ENCODE measurements around the gene MADCAM1.

The MADCAM1 gene

GRCh38 chr19:514166-514663, 17.9 kb downstream of the MADCAM1 start:
- H3K4me3 ChIP-seq (ENCODE audit: low read length): no peak overlapping the region
- no peak for DNase-seq
- no peak overlapping the region for H3K4me2 ChIP-seq (ENCODE audit: low read length)
- no peak overlapping the region for H4K5ac ChIP-seq (ENCODE audit: low read length)
- H3K56ac ChIP-seq (ENCODE audit: low read length): no peak overlapping the region
- no peak overlapping the region for H3K18ac ChIP-seq (ENCODE audit: low read length)
- no peak overlapping the region for H3K23ac ChIP-seq (ENCODE audit: low read length)
- no peak overlapping the region for H2BK5ac ChIP-seq (ENCODE audit: low read length)
- H3K79me1 ChIP-seq (ENCODE audit: low read length): no peaks in the 10 kb centered on the region
- no peak overlapping the region for H3K9ac ChIP-seq (ENCODE audit: low read length)
- H3K27me3 ChIP-seq (ENCODE audit: insufficient read depth, low read length, poor library complexity): no peaks in the 10 kb centered on the region
- H2AK5ac ChIP-seq (ENCODE audit: low read length): no peak overlapping the region
- H3K79me2 ChIP-seq (ENCODE audit: control insufficient read depth, insufficient read depth, low read length): no peaks in the 10 kb centered on the region
- H3K27ac ChIP-seq (ENCODE audit: low read depth, low read length): no peak overlapping the region
- no peak overlapping the region for H2BK120ac ChIP-seq (ENCODE audit: low read depth, low read length)
- no peak overlapping the region for H4K8ac ChIP-seq (ENCODE audit: low read depth, low read length)
- peaks cover 9% of the 10 kb centered on the region for H3K4me1 ChIP-seq (ENCODE audit: control insufficient read depth, low read depth, low read length)
- no CpG with 5 or more reads among the region's 9 CpGs for WGBS (ENCODE audit: extremely low coverage, insufficient coverage, low lambda C conversion rate)
- H2BK15ac ChIP-seq (replicated peaks; ENCODE audit: low read depth): no peak overlapping the region
- no peaks in the 10 kb centered on the region for H3K36me3 ChIP-seq (ENCODE audit: control insufficient read depth, insufficient read depth, low read length)
- no peak overlapping the region for H3K4ac ChIP-seq (ENCODE audit: low read depth, low read length)

- no peaks in the 10 kb centered on the region for H3K27me3 ChIP-seq (ENCODE audit: insufficient read depth, low read length, poor library complexity)
- H2BK15ac ChIP-seq (replicated peaks; ENCODE audit: low read depth): no peak overlapping the region
- DNase-seq: peak; percentile 93
- peak overlapping the region; percentile 42 for H3K18ac ChIP-seq (ENCODE audit: low read length)
- no peak overlapping the region for H3K4me3 ChIP-seq (ENCODE audit: low read length)
- H2BK120ac ChIP-seq (ENCODE audit: low read depth, low read length): no peak overlapping the region
- no peaks in the 10 kb centered on the region for H3K36me3 ChIP-seq (ENCODE audit: control insufficient read depth, insufficient read depth, low read length)
- no peak overlapping the region for H2AK5ac ChIP-seq (ENCODE audit: low read length)
- no peak overlapping the region for H3K27ac ChIP-seq (ENCODE audit: low read depth, low read length)
- no peaks in the 10 kb centered on the region for H3K79me1 ChIP-seq (ENCODE audit: low read length)
- H3K9ac ChIP-seq (ENCODE audit: low read length): no peak overlapping the region
- H3K23ac ChIP-seq (ENCODE audit: low read length): no peak overlapping the region
- WGBS (ENCODE audit: extremely low coverage, insufficient coverage, low lambda C conversion rate): no CpG with 5 or more reads among the region's 10 CpGs
- no peak overlapping the region for H2BK5ac ChIP-seq (ENCODE audit: low read length)
- H3K4ac ChIP-seq (ENCODE audit: low read depth, low read length): peak overlapping the region; percentile 2
- H4K5ac ChIP-seq (ENCODE audit: low read length): no peak overlapping the region
- no peaks in the 10 kb centered on the region for H3K79me2 ChIP-seq (ENCODE audit: control insufficient read depth, insufficient read depth, low read length)
- no peak overlapping the region for H3K4me2 ChIP-seq (ENCODE audit: low read length)
- H3K4me1 ChIP-seq (ENCODE audit: control insufficient read depth, low read depth, low read length): peaks cover 3% of the 10 kb centered on the region
- H4K8ac ChIP-seq (ENCODE audit: low read depth, low read length): no peak overlapping the region
- H3K56ac ChIP-seq (ENCODE audit: low read length): peak overlapping the region; percentile 7
Observed at GRCh38 chr19:517721-518597, 21.7 kb downstream of the MADCAM1 start.

- H2BK120ac ChIP-seq (ENCODE audit: low read depth, low read length): no peak overlapping the region
- no peaks in the 10 kb centered on the region for H3K27me3 ChIP-seq (ENCODE audit: insufficient read depth, low read length, poor library complexity)
Observed at GRCh38 chr19:518598-519231, 22.4 kb downstream of the MADCAM1 start.

DNA sequence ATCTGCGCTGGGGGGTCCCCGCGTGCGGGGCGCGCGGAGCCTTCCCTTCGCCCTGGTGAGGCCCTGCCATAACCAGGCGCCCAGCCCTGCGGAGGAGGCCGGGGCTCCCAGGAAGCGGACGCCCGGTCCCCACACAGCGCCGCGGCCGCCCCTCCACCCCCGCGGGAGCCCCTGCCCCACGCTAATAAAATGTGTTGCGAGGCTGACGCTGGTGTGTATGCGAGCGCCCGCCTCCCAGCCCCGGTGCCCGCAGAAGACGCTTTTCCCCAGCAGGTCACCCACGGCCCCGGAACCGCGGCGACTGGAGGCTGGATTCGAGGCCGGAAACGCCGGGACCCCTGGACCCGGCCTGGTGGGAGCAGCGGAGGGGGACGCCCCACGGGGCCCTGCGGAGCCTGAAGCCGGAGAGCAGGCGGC, 23.2 kb downstream of the MADCAM1 start:
- Histone ChIP-seq H3K36me3 (ENCODE audit: control insufficient read depth, insufficient read depth, low read length) (no peaks in the 10 kb centered on the region), H3K9ac (ENCODE audit: low read length) (no peak overlapping the region), H2BK15ac (replicated peaks; ENCODE audit: low read depth) (no peak overlapping the region), H3K27ac (ENCODE audit: low read depth, low read length) (no peak overlapping the region), H3K4ac (ENCODE audit: low read depth, low read length) (no peak overlapping the region), H3K4me2 (ENCODE audit: low read length) (no peak overlapping the region), H3K79me1 (ENCODE audit: low read length) (no peaks in the 10 kb centered on the region), H2AK5ac (ENCODE audit: low read length) (no peak overlapping the region), H3K56ac (ENCODE audit: low read length) (no peak overlapping the region), H3K23ac (ENCODE audit: low read length) (no peak overlapping the region), H3K18ac (ENCODE audit: low read length) (no peak overlapping the region), H3K4me3 (ENCODE audit: low read length) (no peak overlapping the region), H3K4me1 (ENCODE audit: control insufficient read depth, low read depth, low read length) (peaks cover 3% of the 10 kb centered on the region), H2BK120ac (ENCODE audit: low read depth, low read length) (no peak overlapping the region), H4K5ac (ENCODE audit: low read length) (no peak overlapping the region), H3K27me3 (ENCODE audit: insufficient read depth, low read length, poor library complexity) (no peaks in the 10 kb centered on the region), H3K79me2 (ENCODE audit: control insufficient read depth, insufficient read depth, low read length) (no peaks in the 10 kb centered on the region), H2BK5ac (ENCODE audit: low read length) (no peak overlapping the region), H4K8ac (ENCODE audit: low read depth, low read length) (no peak overlapping the region)
- no peak for DNase-seq
- WGBS (ENCODE audit: extremely low coverage, insufficient coverage, low lambda C conversion rate): no CpG with 5 or more reads among the region's 45 CpGs

More at GRCh38 chr19:518598-519231, 22.4 kb downstream of the MADCAM1 start:
- no CpG with 5 or more reads among the region's 58 CpGs for WGBS (ENCODE audit: extremely low coverage, insufficient coverage, low lambda C conversion rate)
- H3K4me1 ChIP-seq (ENCODE audit: control insufficient read depth, low read depth, low read length): peaks cover 3% of the 10 kb centered on the region
- H2BK15ac ChIP-seq (replicated peaks; ENCODE audit: low read depth): no peak overlapping the region
- DNase-seq: peak; percentile 68
- no peaks in the 10 kb centered on the region for H3K36me3 ChIP-seq (ENCODE audit: control insufficient read depth, insufficient read depth, low read length)
- no peak overlapping the region for H2BK5ac ChIP-seq (ENCODE audit: low read length)
- no peak overlapping the region for H3K4me3 ChIP-seq (ENCODE audit: low read length)
- H3K9ac ChIP-seq (ENCODE audit: low read length): no peak overlapping the region
- no peak overlapping the region for H3K4ac ChIP-seq (ENCODE audit: low read depth, low read length)
- H4K8ac ChIP-seq (ENCODE audit: low read depth, low read length): no peak overlapping the region
- peak overlapping the region; percentile 70 for H3K56ac ChIP-seq (ENCODE audit: low read length)
- no peak overlapping the region for H3K18ac ChIP-seq (ENCODE audit: low read length)
- H2AK5ac ChIP-seq (ENCODE audit: low read length): no peak overlapping the region
- H3K79me1 ChIP-seq (ENCODE audit: low read length): no peaks in the 10 kb centered on the region
- no peak overlapping the region for H3K4me2 ChIP-seq (ENCODE audit: low read length)
- peak overlapping the region; percentile 3 for H3K27ac ChIP-seq (ENCODE audit: low read depth, low read length)
- no peak overlapping the region for H4K5ac ChIP-seq (ENCODE audit: low read length)
- no peak overlapping the region for H3K23ac ChIP-seq (ENCODE audit: low read length)
- no peaks in the 10 kb centered on the region for H3K79me2 ChIP-seq (ENCODE audit: control insufficient read depth, insufficient read depth, low read length)

DNA sequence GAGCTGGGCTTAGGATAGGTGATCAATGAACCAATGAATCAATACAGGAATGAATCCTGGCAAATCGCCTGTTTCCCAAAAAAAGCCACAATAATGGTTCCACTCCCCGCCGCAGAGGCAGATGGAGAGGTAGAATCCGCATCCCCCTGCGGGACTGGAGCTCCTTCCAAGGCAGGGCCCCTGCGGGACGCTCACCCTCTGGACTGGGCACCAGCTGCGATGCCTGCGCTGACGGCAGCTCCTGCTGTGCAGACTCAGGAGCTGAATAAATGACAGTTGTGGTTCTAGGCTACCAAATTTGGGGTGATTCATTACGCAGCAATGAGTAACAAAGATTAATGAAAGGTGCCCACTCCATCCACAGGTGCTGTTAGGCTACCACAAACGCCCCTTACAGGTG, 26.4 kb downstream of the MADCAM1 start:
- WGBS (ENCODE audit: extremely low coverage, insufficient coverage, low lambda C conversion rate): no CpG with 5 or more reads among the region's 12 CpGs

More for the DNA sequence above, 26.4 kb downstream of the MADCAM1 start:
- Histone ChIP-seq H3K9ac (ENCODE audit: low read length) (no peak overlapping the region), H3K79me2 (ENCODE audit: control insufficient read depth, insufficient read depth, low read length) (no peaks in the 10 kb centered on the region), H4K5ac (ENCODE audit: low read length) (no peak overlapping the region), H2AK5ac (ENCODE audit: low read length) (no peak overlapping the region), H3K4ac (ENCODE audit: low read depth, low read length) (no peak overlapping the region), H3K4me3 (ENCODE audit: low read length) (no peak overlapping the region), H3K27me3 (ENCODE audit: insufficient read depth, low read length, poor library complexity) (no peaks in the 10 kb centered on the region), H3K27ac (ENCODE audit: low read depth, low read length) (no peak overlapping the region), H3K79me1 (ENCODE audit: low read length) (no peaks in the 10 kb centered on the region), H3K36me3 (ENCODE audit: control insufficient read depth, insufficient read depth, low read length) (no peaks in the 10 kb centered on the region), H3K23ac (ENCODE audit: low read length) (no peak overlapping the region), H3K4me2 (ENCODE audit: low read length) (no peak overlapping the region), H2BK120ac (ENCODE audit: low read depth, low read length) (no peak overlapping the region), H3K56ac (ENCODE audit: low read length) (no peak overlapping the region), H2BK5ac (ENCODE audit: low read length) (no peak overlapping the region), H3K18ac (ENCODE audit: low read length) (no peak overlapping the region), H3K4me1 (ENCODE audit: control insufficient read depth, low read depth, low read length) (no peaks in the 10 kb centered on the region), H2BK15ac (replicated peaks; ENCODE audit: low read depth) (no peak overlapping the region), H4K8ac (ENCODE audit: low read depth, low read length) (no peak overlapping the region)
- DNase-seq: no peak

Data from mesendoderm (in vitro differentiated cells).